Mucosa of stomach (tissue), 1 donor: ENCODE results near the gene PSRC1.
A peak's percentile ranks its signal among the peaks of the same experiment; 100 is the strongest.

Experiments
- H3K27me3 ChIP-seq: one replicate; pipeline ENCODE4 v1.7.0; 2013; ENCODE audit warnings: mild to moderate bottlenecking, low read length; ENCODE audit not compliant: control insufficient read depth, insufficient read depth
- H3K36me3 ChIP-seq: one replicate; pipeline ENCODE4 v1.7.0; 2013; ENCODE audit warnings: low read length; ENCODE audit not compliant: control insufficient read depth, insufficient read depth
- H3K4me1 ChIP-seq: one replicate; pipeline ENCODE4 v1.7.0; 2013; ENCODE audit warnings: mild to moderate bottlenecking, low read length; ENCODE audit not compliant: control insufficient read depth, insufficient read depth
- H3K4me3 ChIP-seq: one replicate; pipeline ENCODE4 v1.7.0; 2013; ENCODE audit warnings: low read length
- H3K9ac ChIP-seq: one replicate; pipeline ENCODE4 v1.7.0; 2013; ENCODE audit warnings: mild to moderate bottlenecking, low read length, moderate library complexity
- H3K9me3 ChIP-seq: one replicate; pipeline ENCODE4 v1.7.0; 2013; ENCODE audit warnings: mild to moderate bottlenecking, low read length, moderate library complexity; ENCODE audit not compliant: control insufficient read depth
- donor health status: Pancreatic carcinoma.

PSRC1 gene

GRCh38 chr1:109274533-109275476, 8.1 kb downstream of the PSRC1 start:
- H3K36me3 ChIP-seq, result no peaks in the 10 kb centered on the region
- H3K4me1 ChIP-seq, result peaks cover 36% of the 10 kb centered on the region
- no peaks in the 10 kb centered on the region for H3K27me3 ChIP-seq
- peak overlapping the region; percentile 47 for H3K9ac ChIP-seq
- H3K4me3 ChIP-seq, result no peak overlapping the region
- H3K9me3 ChIP-seq, result no peaks in the 10 kb centered on the region

GRCh38 chr1:109273570-109274288, 9.2 kb downstream of the PSRC1 start:
- H3K36me3 ChIP-seq, result no peaks in the 10 kb centered on the region
- H3K9ac ChIP-seq, result peak overlapping the region; percentile 29
- H3K4me1 ChIP-seq, result peaks cover 36% of the 10 kb centered on the region
- H3K4me3 ChIP-seq, result no peak overlapping the region
- no peaks in the 10 kb centered on the region for H3K27me3 ChIP-seq
- no peaks in the 10 kb centered on the region for H3K9me3 ChIP-seq

GRCh38 chr1:109272831-109273547, 10.0 kb downstream of the PSRC1 start:
- H3K36me3 ChIP-seq, result no peaks in the 10 kb centered on the region
- H3K4me3 ChIP-seq, result no peak overlapping the region
- no peak overlapping the region for H3K9ac ChIP-seq
- H3K9me3 ChIP-seq, result no peaks in the 10 kb centered on the region
- no peaks in the 10 kb centered on the region for H3K27me3 ChIP-seq
- peaks cover 36% of the 10 kb centered on the region for H3K4me1 ChIP-seq

GRCh38 chr1:109272021-109272799, 10.7 kb downstream of the PSRC1 start:
- no peaks in the 10 kb centered on the region for H3K9me3 ChIP-seq
- no peak overlapping the region for H3K4me3 ChIP-seq
- H3K4me1 ChIP-seq, result peaks cover 28% of the 10 kb centered on the region
- no peak overlapping the region for H3K9ac ChIP-seq
- H3K36me3 ChIP-seq, result no peaks in the 10 kb centered on the region
- no peaks in the 10 kb centered on the region for H3K27me3 ChIP-seq

GRCh38 chr1:109271458-109271857, 11.5 kb downstream of the PSRC1 start:
- no peak overlapping the region for H3K4me3 ChIP-seq
- H3K9me3 ChIP-seq, result no peaks in the 10 kb centered on the region
- no peaks in the 10 kb centered on the region for H3K27me3 ChIP-seq
- H3K4me1 ChIP-seq, result peaks cover 21% of the 10 kb centered on the region
- no peaks in the 10 kb centered on the region for H3K36me3 ChIP-seq
- no peak overlapping the region for H3K9ac ChIP-seq

- H3K27me3 ChIP-seq, result no peaks in the 10 kb centered on the region
- H3K4me1 ChIP-seq, result peaks cover 19% of the 10 kb centered on the region
- no peaks in the 10 kb centered on the region for H3K36me3 ChIP-seq
- H3K9ac ChIP-seq, result no peak overlapping the region
- H3K9me3 ChIP-seq, result no peaks in the 10 kb centered on the region
- no peak overlapping the region for H3K4me3 ChIP-seq
Observed at GRCh38 chr1:109270623-109271317, 12.2 kb downstream of the PSRC1 start.

GRCh38 chr1:109269981-109270622, 12.8 kb downstream of the PSRC1 start:
- no peaks in the 10 kb centered on the region for H3K27me3 ChIP-seq
- H3K9me3 ChIP-seq, result no peaks in the 10 kb centered on the region
- peaks cover 12% of the 10 kb centered on the region for H3K4me1 ChIP-seq
- H3K4me3 ChIP-seq, result no peak overlapping the region
- no peaks in the 10 kb centered on the region for H3K36me3 ChIP-seq
- H3K9ac ChIP-seq, result no peak overlapping the region

GRCh38 chr1:109269212-109269980, 13.5 kb downstream of the PSRC1 start:
- H3K9ac ChIP-seq, result no peak overlapping the region
- no peaks in the 10 kb centered on the region for H3K36me3 ChIP-seq
- H3K27me3 ChIP-seq, result no peaks in the 10 kb centered on the region

GRCh38 chr1:109268431-109269211, 14.3 kb downstream of the PSRC1 start:
- Histone ChIP-seq H3K36me3 (no peaks in the 10 kb centered on the region), H3K9ac (no peak overlapping the region), H3K27me3 (no peaks in the 10 kb centered on the region), H3K4me3 (no peak overlapping the region), H3K4me1 (peaks cover 4% of the 10 kb centered on the region), H3K9me3 (no peaks in the 10 kb centered on the region)

More at GRCh38 chr1:109269212-109269980, 13.5 kb downstream of the PSRC1 start:
- Histone ChIP-seq H3K4me1 (peaks cover 5% of the 10 kb centered on the region), H3K9me3 (no peaks in the 10 kb centered on the region), H3K4me3 (no peak overlapping the region)
